GM21786 (cell line): ENCODE data around the gene RPL12.

Experiments used
- ATAC-seq: cut with Tn5 transposase; IDR thresholded peaks from one replicate; pipeline ENCODE4 v1.9.1; 2021; ENCODE audit not compliant: unreplicated experiment

Gene RPL12

DNA sequence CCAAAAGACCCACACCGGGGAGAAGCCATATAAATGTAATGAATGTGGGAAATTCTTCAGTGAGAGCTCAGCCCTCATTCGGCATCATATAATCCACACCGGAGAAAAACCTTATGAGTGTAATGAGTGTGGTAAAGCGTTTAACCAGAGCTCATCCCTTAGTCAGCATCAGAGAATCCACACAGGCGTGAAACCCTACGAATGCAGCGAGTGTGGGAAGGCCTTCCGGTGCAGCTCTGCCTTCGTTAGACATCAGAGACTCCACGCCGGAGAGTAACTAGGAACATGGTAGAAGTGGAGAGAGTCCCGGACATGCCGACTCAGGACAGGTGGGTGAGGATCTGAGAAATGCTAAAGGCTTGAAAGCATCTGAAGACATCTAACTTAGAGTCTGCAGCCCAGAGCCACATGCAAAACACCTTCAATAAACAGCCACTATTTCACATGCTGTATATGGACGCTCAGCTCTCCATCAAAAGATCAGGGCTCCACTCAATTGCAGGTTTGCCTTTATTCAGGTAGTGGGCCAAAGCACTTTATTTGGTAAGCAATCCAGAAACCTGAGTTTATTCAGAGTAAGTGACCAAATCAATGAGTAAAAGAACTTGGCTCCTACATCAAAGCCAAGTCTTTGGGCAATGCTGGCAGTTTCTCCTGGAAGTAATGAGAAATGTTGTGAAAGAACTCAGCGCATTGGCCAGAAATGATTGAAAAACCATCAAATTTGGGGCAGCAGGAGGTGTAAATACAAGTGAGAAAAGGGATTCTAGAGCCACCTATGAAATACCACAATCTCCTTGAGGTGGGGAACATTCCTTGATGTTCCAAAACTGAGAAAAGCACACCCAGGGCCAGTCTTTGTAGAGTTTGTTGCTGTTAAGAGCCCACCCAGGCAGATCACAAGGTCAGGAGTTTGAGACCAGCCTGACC lies 6.0 kb downstream of the RPL12 start:
- no peak for ATAC-seq

DNA sequence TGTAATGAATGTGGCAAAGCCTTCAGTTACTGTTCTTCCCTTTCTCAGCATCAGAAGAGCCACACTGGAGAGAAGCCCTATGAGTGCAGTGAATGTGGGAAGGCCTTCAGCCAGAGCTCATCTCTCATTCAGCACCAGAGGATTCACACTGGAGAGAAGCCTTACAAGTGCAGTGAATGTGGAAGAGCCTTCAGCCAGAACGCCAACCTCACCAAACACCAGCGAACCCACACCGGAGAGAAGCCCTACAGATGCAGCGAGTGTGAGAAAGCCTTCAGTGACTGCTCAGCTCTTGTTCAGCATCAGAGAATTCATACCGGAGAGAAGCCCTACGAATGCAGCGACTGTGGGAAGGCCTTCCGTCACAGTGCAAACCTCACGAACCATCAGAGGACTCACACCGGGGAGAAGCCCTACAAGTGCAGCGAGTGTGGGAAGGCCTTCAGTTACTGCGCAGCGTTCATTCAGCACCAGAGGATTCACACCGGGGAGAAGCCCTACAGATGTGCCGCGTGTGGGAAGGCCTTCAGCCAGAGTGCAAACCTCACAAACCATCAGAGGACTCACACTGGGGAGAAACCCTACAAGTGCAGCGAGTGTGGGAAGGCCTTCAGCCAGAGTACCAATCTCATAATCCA lies 6.8 kb downstream of the RPL12 start:
- ATAC-seq: no peak

- ATAC-seq: no peak
Observed at GRCh38 chr9:127438394-127438793, 12.8 kb downstream of the RPL12 start.

GRCh38 chr9:127437497-127438264 lies 13.5 kb downstream of the RPL12 start:
- ATAC-seq: no peak

- no peak for ATAC-seq
Observed at GRCh38 chr9:127430415-127430814, 20.8 kb downstream of the RPL12 start.

- ATAC-seq: no peak
Observed at GRCh38 chr9:127428348-127428747, 22.9 kb downstream of the RPL12 start.

DNA sequence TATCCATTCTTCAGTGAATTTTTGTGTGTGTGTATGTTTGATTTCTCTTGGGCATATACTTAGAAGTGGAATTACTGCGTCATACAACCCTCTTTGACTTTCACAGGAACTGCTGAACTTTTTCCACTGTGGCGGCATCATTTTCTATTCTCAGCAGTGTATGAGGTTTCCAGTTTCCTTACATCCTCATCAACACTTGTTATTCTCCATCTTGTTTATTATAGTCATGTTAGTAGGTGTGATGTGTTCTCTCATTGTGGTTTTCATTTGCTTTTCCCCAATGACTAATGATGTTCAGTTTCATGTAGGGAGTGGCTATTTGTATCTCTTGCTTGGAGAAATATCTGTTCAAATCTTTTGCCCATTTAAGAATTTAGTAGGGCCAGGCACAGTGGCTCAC lies 24.4 kb downstream of the RPL12 start:
- no peak for ATAC-seq

DNA sequence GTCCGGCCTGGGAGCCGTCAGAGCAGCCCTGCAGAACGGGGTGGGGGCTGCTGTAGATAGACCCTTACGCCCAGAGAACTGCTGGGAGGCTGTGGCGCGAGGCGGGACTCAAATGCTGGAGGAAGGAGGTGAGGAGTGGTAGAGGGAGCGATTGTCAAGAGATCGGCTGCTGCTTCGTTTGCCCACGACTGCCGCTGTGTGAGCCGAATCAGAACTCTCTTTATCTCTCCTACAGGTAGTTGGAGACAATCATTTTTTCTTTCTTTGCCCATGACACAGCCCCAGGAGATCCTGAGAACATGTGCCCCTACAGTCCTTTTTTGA lies 26.6 kb downstream of the RPL12 start:
- peak; percentile 9 for ATAC-seq

GRCh38 chr9:127423934-127424675 lies 27.1 kb downstream of the RPL12 start, which contains the start of gene ZNF79:
Gene ZNF79, plus strand, starts transcription at chr9:127424382. Its CDS starts 406 bp downstream, at chr9:127424788.
- ATAC-seq: peak; percentile 83

GRCh38 chr9:127423476-127423933 lies 27.7 kb downstream of the RPL12 start:
- no peak for ATAC-seq

DNA sequence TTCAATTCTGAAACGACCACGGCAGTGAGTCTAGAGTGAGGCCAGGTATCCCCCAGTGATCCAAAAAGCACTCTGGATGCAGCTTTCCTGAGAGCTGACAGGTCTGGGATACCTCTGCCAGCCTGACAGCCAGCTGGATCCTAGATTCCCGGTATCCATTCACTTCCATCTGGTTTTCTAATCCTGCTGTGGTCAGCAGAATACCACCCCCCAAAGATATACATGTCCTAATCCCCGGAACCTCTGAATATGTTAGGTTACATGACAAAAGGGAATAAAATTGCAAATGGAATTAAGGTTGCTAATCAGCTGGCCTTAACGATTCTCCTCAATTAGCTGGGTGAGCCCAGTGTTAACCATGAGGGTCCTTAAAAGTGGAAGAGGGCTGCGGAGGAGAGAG lies 28.4 kb downstream of the RPL12 start:
- ATAC-seq: no peak

DNA sequence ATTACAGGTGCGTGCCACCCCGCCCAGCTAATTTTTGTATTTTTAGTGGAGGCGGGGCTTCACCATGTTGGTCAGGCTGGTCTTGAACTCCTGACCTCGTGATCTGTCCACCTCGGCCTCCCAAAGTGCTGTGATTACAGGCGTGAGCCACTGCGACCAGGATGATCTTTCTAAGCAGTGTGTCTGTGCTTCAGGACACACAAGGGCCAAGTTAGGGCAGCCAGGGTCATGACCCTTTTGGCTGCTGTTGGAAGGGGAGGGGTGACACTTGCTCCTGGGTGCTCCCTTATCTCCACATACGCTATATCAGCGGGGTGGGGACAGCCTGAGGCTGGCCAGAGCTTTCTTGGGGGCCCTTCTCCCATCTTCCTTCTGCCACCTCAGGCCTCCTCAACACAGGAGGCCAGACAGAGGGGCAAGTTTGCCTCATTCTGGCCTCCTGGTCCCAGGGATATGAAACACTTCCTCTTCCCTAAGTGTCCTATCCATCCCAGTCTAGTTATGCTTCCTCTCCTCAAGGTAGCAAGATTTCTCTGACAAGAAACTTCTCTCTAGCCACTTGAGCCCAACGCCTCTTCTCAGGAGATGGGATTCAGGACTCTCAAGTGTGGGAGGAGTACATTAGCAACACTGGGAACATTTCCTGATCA lies 28.9 kb downstream of the RPL12 start:
- ATAC-seq: no peak

DNA sequence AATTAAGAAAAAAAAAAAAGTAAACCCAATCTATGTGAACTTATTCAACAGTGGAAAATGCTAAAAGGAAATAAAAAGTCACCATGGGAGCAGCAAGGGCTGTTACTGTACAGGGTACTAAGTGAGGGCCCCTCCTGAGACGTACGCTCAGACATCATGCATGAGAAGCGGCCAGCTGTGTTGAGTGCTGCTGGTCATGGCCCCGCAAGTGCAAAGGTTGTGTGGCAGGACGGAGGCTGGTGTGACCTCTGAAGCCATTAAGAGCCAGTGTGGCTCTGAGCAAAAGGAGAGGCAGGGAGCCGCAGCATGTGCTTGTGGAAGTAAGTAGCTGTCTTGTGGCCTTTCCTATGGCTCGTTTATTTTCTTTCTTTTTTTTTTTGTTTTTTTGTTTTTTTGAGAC lies 30.1 kb downstream of the RPL12 start:
- no peak for ATAC-seq

- no peak for ATAC-seq
Observed at GRCh38 chr9:127419348-127419747, 31.9 kb downstream of the RPL12 start.

GRCh38 chr9:127418037-127418471 lies 33.2 kb downstream of the RPL12 start:
- ATAC-seq: no peak

DNA sequence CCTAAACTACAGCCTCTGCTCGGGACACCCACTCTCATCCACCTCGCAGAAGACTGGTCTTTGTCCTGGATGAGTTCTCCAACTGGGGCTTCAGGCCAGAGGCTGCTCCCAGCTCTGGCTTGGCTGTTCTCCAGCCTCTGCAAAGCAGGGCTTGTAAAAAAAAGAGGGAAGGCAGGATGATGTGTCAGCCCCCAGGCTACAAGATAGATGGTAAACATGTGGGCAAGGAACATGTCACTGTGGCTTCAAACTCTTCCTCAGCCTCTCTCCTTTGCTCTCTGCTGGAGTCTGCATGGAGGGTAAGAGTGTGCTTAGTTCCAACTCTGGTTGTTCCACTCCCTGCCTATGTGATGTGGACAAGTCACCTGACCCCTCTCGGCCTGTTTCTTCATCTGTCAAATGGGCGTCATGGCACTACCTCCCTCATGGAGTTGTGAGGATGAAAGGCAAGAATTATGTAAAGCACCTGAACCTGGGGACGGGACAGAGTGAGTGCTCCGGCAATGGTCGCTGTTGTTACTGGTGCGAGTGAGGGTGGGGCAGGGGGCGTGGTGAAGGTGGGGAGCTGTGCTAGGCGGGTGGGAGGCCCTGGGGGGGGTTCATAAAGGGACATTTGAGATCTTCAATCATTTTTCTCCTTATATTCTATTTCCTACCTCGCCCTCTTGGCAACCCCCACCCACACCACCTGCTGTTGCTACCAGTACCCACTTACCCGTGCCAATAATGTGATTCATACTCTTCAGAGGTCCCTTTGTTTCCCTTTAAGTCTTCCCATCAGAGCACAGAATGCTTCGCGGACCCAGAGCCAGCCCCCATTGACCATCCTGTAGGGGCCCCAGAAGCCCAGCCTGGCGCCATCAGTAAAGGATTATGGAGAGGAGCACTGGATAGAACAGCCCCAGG lies 33.8 kb downstream of the RPL12 start:
- ATAC-seq: no peak

DNA sequence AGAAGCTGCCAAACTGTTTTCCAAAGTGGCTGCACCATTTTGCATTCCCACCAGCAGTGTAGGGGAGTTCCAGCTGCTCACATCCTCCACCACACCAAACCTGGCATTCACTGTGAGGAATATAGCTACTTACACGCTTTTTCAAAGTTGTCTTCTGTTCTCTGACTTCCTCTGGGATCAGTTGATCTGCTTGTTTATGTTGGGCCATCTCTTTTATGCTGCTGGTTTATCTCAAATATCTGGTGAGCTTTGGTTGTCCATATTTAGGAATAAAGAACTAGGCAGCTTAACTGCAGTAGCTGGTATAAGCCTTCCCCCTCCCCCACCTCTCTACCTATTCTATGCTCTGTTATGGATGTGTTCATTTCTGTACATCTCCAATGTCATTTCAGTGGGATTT lies 35.5 kb downstream of the RPL12 start:
- no peak for ATAC-seq

- no peak for ATAC-seq
Observed at GRCh38 chr9:127415141-127415540, 36.1 kb downstream of the RPL12 start.

GRCh38 chr9:127411122-127411521 lies 40.1 kb downstream of the RPL12 start:
- ATAC-seq: no peak
